ENCODE data around the gene INPP4A.

The INPP4A gene

DNA sequence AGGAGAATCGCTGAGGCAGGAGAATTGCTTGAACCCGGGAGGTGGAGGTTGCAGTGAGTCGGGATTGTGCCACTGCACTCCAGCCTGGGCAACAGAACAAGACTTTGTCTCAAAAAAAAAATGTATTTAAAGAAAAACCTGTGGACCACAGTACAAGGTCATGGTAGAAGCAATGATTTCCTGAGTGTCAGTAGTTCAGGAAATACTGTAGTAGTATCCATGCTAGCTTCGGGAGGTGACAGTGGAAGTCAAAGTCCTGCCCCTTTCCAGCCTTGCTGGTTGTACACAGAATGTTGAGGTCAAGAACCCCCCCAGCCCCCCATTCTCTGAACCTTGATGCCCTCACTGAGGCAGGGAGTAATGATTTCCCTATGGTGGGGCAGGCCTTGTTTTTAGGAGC is 56.6 kb downstream of the INPP4A start:
- no peak for DNase-seq

DNA sequence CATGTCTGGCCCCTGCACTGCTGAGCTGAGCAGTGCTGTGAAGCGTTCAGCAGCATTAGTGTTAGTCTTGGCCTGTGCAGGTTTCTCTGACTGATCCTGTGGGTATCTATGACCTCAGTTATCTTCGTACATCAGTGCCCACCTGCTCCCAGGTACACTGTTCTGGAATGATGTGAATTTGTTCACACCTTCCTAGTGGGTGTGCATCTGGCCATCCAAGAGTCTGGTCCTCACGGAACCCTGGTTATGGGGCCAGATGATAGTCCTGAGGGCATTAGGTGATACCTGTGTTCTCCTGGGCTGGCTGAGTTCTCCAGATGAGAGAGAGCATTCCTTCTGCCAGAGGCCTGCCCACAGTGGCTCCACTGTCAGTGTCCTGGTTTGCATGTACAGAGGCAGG is 57.2 kb downstream of the INPP4A start:
- no peak for DNase-seq

- DNase-seq = no peak
These were observed 58.1 kb downstream of the INPP4A start for GRCh38 chr2:98502556-98503335.

- no peak for DNase-seq
These were observed 58.9 kb downstream of the INPP4A start for GRCh38 chr2:98503481-98504105.

DNA sequence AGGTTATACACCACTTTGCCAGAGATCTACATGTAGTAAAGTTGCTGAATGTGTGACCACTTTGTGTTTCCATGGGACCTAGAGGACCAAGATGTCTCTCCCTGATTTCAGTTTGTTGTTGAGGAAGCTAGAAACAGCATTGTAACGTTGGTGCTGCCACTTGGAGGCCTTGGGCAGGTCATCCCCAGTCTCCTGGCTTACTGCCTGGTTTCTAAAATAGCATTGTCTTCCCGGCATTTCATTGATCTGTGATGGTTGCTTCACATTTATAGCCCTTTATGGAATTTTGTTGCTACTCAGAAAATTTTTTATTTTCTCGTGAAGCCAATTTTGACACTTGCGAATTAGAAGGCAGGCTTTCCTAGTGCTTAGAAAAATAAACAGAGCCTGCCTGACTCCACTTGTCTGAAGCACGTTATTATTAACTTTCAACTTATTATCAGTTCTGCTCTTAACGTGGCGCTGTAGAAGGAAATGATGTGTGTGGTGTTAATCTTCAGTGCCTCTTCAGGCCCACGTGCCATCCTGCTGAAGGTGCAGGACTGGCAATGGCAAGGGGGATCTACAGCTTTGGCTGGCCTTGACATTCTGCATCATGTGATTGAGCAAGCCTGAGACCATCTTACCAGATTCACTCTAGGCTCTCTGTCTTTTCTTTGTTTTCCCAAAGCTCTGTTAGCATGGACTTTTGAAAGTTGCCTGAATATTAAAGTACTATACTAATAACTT is 59.9 kb downstream of the INPP4A start:
- peak; percentile 30 for DNase-seq

DNA sequence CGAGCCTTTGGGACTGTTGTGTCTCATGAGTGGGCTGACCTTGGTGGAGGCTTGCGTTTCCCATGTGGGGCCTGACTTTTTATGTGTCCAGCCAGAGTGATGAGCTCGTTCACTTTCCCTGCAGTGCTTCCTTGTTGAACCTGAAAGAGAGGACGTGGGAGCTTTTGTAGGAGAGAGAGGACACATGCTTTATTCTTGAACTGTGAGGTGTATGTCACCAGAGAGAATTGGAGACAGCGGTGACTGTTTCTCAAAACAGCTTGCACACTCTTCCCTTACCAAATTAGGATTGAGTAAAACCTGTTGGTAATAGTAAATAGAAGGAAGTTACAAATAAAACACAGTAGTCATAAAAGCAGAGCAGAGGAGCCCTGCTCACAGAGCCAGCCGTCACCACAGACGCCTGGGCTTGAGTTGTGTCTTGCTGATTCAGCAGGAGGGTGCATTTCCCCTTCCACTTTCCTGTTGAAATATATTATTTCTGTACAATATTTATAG is 60.7 kb downstream of the INPP4A start:
- DNase-seq = no peak

DNA sequence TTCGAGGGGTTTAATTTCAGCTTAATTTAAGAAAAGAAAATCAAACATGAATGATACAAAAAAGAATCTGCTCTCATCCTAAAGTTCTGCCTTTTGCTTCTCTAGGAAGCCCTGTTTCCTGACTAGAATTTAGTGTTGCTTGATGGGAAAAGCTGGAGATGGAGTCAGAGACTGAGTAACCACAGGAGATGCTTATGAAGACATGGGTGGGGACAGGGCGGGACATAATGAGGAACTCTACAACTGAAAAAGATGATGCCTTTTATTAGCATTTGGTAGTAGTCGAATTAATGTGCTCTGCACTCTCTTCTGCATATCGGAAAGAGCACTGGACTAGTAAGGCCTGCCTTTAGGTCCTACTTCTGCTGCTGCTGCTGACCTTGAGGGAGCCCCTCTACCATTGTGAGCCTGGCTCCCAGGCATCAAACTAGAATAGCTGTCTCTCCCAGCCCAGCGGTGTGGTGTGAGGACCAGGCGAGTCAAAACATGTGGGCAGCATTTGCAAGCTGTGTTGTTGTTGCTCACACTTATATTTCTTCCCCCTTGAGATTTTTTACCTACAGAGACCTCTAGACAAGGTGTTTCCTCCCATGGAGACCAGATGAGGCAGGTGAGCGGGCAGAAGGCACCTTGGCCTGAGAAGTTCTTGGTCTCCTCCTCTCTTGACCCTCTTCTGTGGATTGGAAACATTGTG is 61.5 kb downstream of the INPP4A start:
- no peak for DNase-seq

- DNase-seq = no peak
These were observed 62.2 kb downstream of the INPP4A start for GRCh38 chr2:98506881-98507280.

DNA sequence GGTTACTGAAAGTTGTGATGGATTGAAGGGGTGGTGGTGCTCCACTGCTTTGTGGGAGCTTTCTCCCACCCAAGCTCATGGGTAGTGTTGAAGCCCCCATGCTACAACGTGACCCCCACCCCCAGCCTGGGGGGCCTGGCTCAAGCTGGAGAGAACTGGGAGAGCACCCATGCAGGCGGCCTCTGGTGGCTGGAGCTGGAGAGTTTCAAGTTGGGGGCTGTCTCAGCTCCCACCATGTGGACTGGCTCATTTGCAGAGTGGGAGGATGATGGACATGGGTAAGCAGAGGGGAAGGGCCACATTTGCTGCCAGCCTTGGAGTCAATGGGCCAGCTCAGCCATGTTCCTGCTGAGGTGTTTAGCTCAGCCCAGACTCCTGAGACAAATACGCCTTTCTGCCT is 62.8 kb downstream of the INPP4A start:
- DNase-seq = no peak

GRCh38 chr2:98507891-98508708 is 63.4 kb downstream of the INPP4A start:
- peak; percentile 93 for DNase-seq

DNA sequence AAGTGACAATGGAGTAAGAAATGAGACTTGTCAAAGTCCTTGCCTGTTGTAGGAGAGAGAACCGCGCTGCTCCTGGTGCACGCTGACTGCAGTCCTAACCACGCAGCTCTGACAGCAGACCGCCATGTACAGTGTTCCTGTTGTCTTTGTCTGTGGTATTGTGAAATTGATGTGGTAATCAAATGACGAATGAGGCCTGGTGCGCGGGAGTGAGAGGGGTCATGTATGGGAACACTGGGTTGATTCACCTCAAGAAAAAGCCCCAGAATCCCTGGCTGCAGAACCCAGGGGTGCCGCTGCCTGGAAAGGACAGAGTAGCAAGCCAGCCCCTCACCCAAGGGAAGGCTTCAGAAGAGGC is 64.0 kb downstream of the INPP4A start:
- DNase-seq = no peak

DNA sequence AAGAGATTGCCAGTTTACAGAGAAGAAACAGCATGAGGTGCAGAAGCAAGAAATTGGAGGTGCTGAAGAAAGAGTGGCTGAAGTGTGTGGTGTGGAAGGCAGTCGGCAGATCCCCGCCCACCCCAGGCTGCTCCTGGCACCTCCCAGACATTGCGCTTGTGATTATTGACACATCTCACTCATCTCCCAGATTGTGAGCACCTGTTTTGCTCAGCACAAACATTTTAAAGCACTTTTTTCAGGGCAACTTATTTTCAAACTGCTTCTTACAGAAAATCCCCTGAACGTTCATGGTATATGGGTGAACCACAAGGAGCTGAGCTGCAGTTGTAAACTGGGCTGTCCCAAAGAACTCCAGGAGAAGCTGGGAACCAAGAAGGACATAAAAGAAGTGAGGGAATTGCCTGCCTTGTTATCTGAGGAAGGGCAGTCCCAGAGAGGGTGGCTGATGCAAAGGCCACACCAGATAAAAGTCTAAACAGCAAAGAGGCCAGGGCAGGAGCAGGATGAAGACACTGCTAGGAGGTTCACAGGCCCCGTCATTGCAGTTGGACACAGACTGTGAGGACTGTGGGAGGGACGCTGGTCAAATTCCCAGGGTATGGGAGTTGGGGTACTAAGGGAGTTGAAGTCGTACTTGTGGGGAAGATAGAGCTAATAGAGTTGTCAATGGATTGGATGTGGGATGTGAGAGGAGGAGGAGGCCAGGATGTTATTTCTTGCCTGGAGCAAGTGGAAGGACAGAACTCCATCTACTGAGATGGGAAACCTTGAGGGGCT is 65.1 kb downstream of the INPP4A start:
- peak; percentile 70 for DNase-seq

DNA sequence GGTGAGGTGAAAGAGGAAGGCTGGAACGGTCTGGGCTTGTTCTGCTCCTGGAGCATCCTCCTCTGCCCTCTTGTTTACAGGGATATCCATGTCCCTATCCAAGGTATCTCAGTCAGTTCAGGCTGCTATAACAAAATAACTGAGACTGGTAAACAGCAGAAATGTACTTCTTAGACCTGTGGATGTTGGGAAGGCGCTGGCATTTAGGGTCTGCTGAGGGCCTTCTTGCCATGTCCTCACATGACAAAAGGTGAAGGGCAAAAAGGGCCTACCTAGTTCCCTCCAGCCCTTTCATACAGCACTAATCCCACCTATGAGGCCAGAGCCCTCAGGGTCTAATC is 65.6 kb downstream of the INPP4A start:
- DNase-seq = no peak

DNA sequence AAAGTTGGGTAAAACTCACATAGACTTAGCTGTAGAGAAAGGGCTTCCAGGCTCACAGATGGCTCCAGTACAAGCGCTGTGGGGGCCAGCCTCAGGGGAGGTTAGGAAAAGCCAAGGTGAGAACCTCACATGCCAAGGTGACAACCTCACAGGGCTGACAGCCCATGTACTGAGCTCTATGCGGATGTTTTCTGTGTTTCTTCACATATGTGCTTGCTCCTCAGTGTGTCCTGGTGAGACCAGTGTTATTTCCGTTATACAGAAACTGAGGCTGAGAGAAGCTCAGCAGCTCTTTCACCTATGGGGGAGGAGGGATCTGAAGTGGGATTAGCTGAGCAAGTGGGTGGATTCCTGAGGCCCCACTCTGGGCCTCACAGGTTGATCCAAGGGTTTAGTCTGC is 67.3 kb downstream of the INPP4A start:
- DNase-seq = no peak

DNA sequence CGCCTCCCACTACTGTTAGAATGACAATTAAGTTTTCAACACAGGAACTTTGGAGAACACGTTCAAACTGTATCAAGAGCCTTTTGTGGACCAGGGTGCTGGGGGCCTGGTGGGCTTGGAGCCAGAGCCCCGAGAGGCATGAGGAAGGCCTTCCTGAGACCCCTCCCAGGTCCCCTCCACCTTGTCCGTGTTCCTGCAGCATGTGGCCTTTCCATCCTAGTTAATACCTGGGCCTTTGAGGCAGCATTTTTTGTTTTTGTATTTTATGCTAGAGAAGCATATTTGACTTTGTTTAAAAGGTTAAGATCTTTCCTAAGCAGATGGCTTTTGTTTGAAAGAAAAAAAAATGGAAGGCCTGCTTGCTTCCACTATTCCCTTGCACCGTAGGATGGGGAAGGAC is 68.0 kb downstream of the INPP4A start:
- no peak for DNase-seq

DNA sequence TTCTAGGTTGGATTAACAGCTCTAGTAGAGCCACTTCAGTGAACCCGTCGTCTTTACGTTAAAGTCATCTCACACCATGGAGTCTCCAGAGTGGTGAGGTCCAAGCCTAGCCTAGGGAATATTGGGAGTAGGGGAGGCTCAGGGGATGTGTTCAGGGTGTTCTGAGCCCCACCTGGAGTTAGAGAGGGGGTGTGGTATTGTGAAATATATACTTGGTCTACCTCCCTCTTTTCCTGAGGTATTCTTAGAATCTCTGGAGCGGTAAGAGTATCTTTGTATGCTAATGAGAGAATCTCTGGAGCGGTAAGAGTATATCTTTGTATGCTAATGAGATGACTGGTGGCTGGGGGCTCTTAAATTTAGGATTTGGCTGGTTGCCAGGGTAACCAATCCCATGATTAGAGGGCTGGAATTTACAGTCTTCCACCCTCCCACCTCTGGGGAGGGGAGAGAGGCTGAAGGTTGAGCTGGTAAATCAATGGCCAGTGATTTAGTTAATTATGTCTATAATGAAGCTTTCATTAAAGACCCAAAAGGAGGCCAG is 69.5 kb downstream of the INPP4A start:
- no peak for DNase-seq

- peak; percentile 17 for DNase-seq
These were observed 70.2 kb downstream of the INPP4A start for GRCh38 chr2:98514879-98515249.

GRCh38 chr2:98515250-98515991 is 70.8 kb downstream of the INPP4A start:
- peak; percentile 51 for DNase-seq

DNA sequence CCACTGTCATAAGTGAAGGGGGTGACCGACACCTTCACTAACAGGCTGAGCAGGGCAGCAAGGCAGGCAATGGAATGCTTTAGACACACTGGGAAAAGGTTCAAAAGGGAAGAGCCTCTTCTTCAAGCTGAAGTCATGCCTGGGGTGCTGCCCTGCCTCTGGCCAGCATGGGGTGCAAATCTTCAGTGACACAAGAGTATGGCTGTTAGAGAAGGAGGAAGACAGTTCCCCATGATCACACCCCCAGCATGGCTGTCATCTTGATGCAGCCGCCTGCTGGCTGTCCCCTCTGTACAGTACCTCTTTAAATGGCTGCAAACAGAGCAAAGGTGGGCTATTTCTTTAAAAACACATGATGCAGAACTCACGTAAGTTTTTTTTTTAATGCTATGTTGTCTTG is 71.9 kb downstream of the INPP4A start:
- no peak for DNase-seq

DNA sequence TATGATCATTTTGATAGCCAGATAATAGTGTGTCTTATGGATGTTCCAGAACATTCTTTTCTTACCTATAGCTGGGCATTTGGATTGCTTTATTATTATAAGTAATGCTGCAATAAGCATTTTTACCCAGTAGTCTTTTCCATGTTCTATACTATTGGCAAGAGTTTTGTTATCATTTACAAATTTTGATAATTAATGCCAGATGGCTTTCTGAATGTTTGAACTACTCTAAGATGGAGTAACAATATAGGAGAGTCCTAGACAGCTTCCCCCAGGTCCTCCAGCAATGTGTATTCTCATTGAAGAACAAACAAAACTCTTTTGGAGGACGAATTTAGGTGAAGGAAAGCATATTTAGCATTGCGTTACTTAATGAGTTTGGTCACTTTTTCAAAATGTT is 73.0 kb downstream of the INPP4A start:
- no peak for DNase-seq

DNA sequence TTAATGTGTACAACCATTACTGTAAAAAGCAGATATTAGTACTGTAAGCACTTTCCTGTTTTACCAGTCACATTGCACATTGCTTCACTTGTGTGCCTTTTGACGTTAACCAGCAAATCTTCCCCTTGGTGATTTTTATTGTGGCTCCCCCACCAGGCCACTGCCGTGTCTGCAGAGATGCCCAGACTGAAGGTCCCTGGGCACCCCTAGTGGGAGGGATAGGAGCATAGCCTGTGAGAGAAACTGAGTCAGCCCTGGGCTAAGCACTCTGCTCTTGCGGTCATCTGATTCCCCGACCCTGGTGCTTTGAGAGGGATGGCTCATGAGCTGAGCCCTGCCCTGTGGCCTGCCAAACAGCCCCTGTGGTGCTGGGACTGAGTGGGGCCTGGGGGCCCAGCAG is 73.4 kb downstream of the INPP4A start:
- DNase-seq = peak; percentile 70

Measured in hematopoietic multipotent progenitor cell treated with erythropoietin and hydrocortisone succinate and interleukin-3 and kit ligand, for 8 days (in vitro differentiated cells).